Measurements from ENCODE around the gene PACRG.

PACRG gene

DNA sequence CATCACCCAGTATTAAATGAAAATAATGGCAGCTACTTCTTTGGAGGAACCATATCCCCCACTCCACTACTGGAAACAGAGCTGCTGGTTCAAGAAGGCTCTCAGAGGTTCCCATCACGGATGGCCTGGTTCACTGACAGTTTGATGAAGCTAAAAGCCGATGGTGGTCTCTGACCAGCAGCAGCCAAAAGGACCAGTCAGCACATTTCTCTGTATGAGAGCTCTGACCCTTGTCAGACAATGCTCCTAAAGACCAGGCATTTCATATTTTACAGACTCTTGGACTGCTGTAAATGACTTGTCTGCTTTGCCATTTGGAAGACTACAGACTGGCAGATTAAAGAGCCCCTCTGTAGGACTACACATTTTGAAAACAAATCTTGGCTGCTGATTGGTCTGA is 16.8 kb upstream of the PACRG start:
- TF ChIP-seq TCF12 (IDR thresholded peaks at IDR 0.05; ENCODE audit: low read depth) (no peak), TAF1 (IDR thresholded peaks at IDR 0.05; ENCODE audit: low read depth) (no peak), TEAD4 (IDR thresholded peaks at IDR 0.05) (no peak)

DNA sequence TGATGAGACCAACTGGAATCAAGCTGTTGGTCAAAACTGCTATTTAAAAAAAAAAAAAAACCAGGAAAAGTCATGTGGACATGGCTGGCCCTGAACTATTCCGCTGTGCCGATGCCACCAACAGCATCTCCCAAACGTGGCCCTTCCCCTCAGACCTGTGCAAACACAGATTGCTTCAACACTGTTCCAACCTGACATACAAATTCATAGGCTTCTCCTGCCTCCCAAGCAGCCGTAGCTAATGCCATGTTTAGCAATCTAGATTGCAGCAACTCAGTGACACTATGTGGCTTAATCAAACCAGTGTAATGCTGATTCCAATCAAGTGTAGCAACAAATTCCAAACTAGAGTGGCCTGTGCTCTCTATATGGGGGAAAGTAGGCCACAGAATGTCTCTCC is 16.4 kb upstream of the PACRG start:
- TF ChIP-seq MAX (IDR thresholded peaks at IDR 0.05) (no peak), TEAD4 (IDR thresholded peaks at IDR 0.05) (no peak), EGR1 (IDR thresholded peaks at IDR 0.05) (no peak), CEBPB (IDR thresholded peaks at IDR 0.05) (no peak), REST (IDR thresholded peaks at IDR 0.05; ENCODE audit: low read depth) (no peak), RAD21 (IDR thresholded peaks at IDR 0.05; ENCODE audit: low read depth) (no peak)

DNA sequence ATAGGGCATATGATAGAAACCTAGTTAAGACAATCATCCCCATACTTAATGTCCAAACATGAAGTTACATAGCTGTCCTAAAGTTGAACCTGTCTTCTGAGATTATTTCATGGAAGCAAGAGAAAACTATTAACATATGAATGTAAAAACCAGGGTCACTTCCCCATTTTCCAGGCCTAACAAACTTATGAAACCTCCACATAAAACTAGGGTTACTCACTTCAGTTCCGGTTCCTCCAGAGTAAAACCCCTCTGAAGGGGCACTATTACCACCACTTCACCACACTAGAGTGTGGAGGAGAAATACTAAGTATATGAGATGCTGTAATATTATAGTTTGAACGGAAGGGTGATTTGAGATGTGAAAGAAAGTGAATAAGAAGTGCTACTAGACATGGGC is 15.1 kb upstream of the PACRG start:
- no peak for TF ChIP-seq TCF12 (IDR thresholded peaks at IDR 0.05; ENCODE audit: low read depth)
- no peak for TF ChIP-seq MAX (IDR thresholded peaks at IDR 0.05)
- no peak for TF ChIP-seq REST (IDR thresholded peaks at IDR 0.05; ENCODE audit: low read depth)
- TF ChIP-seq NFIC (IDR thresholded peaks at IDR 0.05), result no peak
- TF ChIP-seq CREB1 (IDR thresholded peaks at IDR 0.05; ENCODE audit: low read depth), result no peak
- no peak for TF ChIP-seq EP300 (IDR thresholded peaks at IDR 0.05; ENCODE audit: borderline replicate concordance)

GRCh38 chr6:162713974-162714780 is 13.6 kb upstream of the PACRG start:
- TF ChIP-seq RAD21 (IDR thresholded peaks at IDR 0.05; ENCODE audit: low read depth) (no peak), FOXM1 (IDR thresholded peaks at IDR 0.05; ENCODE audit: borderline replicate concordance, low read depth) (no peak), NFIC (IDR thresholded peaks at IDR 0.05) (no peak), TAF1 (IDR thresholded peaks at IDR 0.05; ENCODE audit: low read depth) (no peak), EP300 (IDR thresholded peaks at IDR 0.05; ENCODE audit: borderline replicate concordance) (no peak), REST (IDR thresholded peaks at IDR 0.05; ENCODE audit: low read depth) (no peak), YY1 (IDR thresholded peaks at IDR 0.05; ENCODE audit: low read depth) (no peak), TEAD4 (IDR thresholded peaks at IDR 0.05) (no peak), TCF12 (IDR thresholded peaks at IDR 0.05; ENCODE audit: low read depth) (no peak), ZBTB7A (IDR thresholded peaks at IDR 0.05; ENCODE audit: low read depth) (no peak), EGR1 (IDR thresholded peaks at IDR 0.05) (no peak)

- TF ChIP-seq TEAD4 (IDR thresholded peaks at IDR 0.05) (no peak), FOXM1 (IDR thresholded peaks at IDR 0.05; ENCODE audit: borderline replicate concordance, low read depth) (no peak), MAX (IDR thresholded peaks at IDR 0.05) (no peak), TAF1 (IDR thresholded peaks at IDR 0.05; ENCODE audit: low read depth) (no peak), ZBTB7A (IDR thresholded peaks at IDR 0.05; ENCODE audit: low read depth) (no peak), NFIC (IDR thresholded peaks at IDR 0.05) (no peak), EP300 (IDR thresholded peaks at IDR 0.05; ENCODE audit: borderline replicate concordance) (no peak), EGR1 (IDR thresholded peaks at IDR 0.05) (no peak)
Measured at GRCh38 chr6:162715601-162716000, 12.2 kb upstream of the PACRG start.

DNA sequence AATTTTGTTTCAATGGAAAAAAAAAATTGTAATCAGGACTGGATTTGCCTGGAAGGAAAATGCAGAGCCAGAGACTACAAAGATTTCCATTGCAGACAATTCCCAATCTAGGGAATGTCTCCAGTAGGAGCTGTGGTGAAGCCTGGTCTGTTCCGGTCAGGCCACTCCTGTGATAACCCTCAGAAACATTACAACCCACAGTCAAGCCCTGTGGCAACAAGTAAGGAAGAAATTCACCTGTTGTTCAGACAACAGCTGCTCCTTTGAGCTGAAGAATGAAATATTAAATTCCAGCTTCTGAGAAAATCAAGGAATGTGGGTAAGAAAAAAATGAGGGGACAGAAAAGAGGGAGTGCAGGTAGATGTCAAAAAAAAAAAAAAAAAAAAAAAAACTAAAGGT is 8.2 kb upstream of the PACRG start:
- TF ChIP-seq TEAD4 (IDR thresholded peaks at IDR 0.05) (no peak), MAX (IDR thresholded peaks at IDR 0.05) (no peak), CREB1 (IDR thresholded peaks at IDR 0.05; ENCODE audit: low read depth) (no peak), FOXM1 (IDR thresholded peaks at IDR 0.05; ENCODE audit: borderline replicate concordance, low read depth) (no peak), EGR1 (IDR thresholded peaks at IDR 0.05) (no peak), TAF1 (IDR thresholded peaks at IDR 0.05; ENCODE audit: low read depth) (no peak), ZBTB7A (IDR thresholded peaks at IDR 0.05; ENCODE audit: low read depth) (no peak), EP300 (IDR thresholded peaks at IDR 0.05; ENCODE audit: borderline replicate concordance) (no peak), RAD21 (IDR thresholded peaks at IDR 0.05; ENCODE audit: low read depth) (no peak), TCF12 (IDR thresholded peaks at IDR 0.05; ENCODE audit: low read depth) (no peak), USF1 (IDR thresholded peaks at IDR 0.05) (no peak), REST (IDR thresholded peaks at IDR 0.05; ENCODE audit: low read depth) (no peak), NFIC (IDR thresholded peaks at IDR 0.05) (no peak)

All from Ishikawa (cell line).